Measurements from ENCODE around the gene ZNF26. TPM values are rescaled to one million over a fixed set of nuclear protein-coding genes. Genes with fewer than 3 reads are reported as not detected.

The ZNF26 gene
- total and polyA plus RNA-seq, 10 of the 15 experiments (the other 5 are each of a cell fraction or from before 2014, with no cell fraction given) = 1.00 to 17.1 (median 10.5) TPM

DNA sequence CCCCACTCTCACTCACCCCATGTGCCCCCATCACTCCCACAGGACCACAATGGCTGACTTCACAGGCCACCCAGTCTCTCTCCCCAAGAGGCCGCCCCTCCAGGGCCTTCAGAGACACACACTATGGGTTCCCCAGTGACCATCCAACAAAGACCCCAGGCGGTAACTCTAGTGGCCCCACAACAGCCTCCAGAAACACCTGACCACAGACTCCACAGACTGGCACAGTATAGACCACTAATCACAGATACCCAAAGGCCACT is 33.1 kb upstream of the ZNF26 start (continued):
- TF ChIP-seq, protein P1, sequence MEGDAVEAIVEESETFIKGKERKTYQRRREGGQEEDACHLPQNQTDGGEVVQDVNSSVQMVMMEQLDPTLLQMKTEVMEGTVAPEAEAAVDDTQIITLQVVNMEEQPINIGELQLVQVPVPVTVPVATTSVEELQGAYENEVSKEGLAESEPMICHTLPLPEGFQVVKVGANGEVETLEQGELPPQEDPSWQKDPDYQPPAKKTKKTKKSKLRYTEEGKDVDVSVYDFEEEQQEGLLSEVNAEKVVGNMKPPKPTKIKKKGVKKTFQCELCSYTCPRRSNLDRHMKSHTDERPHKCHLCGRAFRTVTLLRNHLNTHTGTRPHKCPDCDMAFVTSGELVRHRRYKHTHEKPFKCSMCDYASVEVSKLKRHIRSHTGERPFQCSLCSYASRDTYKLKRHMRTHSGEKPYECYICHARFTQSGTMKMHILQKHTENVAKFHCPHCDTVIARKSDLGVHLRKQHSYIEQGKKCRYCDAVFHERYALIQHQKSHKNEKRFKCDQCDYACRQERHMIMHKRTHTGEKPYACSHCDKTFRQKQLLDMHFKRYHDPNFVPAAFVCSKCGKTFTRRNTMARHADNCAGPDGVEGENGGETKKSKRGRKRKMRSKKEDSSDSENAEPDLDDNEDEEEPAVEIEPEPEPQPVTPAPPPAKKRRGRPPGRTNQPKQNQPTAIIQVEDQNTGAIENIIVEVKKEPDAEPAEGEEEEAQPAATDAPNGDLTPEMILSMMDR (IDR thresholded peaks at IDR 0.05 in 2 of 3, conservative IDR thresholded peaks at IDR 0.05 in 1 of 3; ENCODE audit: control insufficient read depth in 2 of 3, extremely low read depth in 1 of 3, insufficient read depth in 1 of 3, low read depth in 3 of 3, low read length in 3 of 3) = no peak
- TF ChIP-seq FOXK2 (IDR thresholded peaks at IDR 0.05) (no peak), NFYA (IDR thresholded peaks at IDR 0.05; ENCODE audit: borderline replicate concordance, low read depth, low read length) (no peak), RBBP5 (conservative IDR thresholded peaks at IDR 0.05) (no peak), ETV6 (conservative IDR thresholded peaks at IDR 0.05 in 1 of 2, IDR thresholded peaks at IDR 0.05 in 1 of 2; ENCODE audit: borderline replicate concordance in 1 of 2, low read depth in 1 of 2) (no peak), EZH2 (IDR thresholded peaks at IDR 0.05; ENCODE audit: borderline replicate concordance, control insufficient read depth, low read depth, low read length) (no peak), ZBED1 (IDR thresholded peaks at IDR 0.05; ENCODE audit: borderline replicate concordance) (no peak), HDGF (IDR thresholded peaks at IDR 0.05) (no peak)
- TF ChIP-seq, protein P2, sequence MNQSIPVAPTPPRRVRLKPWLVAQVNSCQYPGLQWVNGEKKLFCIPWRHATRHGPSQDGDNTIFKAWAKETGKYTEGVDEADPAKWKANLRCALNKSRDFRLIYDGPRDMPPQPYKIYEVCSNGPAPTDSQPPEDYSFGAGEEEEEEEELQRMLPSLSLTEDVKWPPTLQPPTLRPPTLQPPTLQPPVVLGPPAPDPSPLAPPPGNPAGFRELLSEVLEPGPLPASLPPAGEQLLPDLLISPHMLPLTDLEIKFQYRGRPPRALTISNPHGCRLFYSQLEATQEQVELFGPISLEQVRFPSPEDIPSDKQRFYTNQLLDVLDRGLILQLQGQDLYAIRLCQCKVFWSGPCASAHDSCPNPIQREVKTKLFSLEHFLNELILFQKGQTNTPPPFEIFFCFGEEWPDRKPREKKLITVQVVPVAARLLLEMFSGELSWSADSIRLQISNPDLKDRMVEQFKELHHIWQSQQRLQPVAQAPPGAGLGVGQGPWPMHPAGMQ (IDR thresholded peaks at IDR 0.05; ENCODE audit: borderline replicate concordance) = no peak
- TF ChIP-seq, protein P3, sequence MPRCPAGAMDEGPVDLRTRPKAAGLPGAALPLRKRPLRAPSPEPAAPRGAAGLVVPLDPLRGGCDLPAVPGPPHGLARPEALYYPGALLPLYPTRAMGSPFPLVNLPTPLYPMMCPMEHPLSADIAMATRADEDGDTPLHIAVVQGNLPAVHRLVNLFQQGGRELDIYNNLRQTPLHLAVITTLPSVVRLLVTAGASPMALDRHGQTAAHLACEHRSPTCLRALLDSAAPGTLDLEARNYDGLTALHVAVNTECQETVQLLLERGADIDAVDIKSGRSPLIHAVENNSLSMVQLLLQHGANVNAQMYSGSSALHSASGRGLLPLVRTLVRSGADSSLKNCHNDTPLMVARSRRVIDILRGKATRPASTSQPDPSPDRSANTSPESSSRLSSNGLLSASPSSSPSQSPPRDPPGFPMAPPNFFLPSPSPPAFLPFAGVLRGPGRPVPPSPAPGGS (IDR thresholded peaks at IDR 0.05; ENCODE audit: borderline replicate concordance, insufficient read depth, low read depth, low read length, poor library complexity, severe bottlenecking) = no peak
- TF ChIP-seq, protein P4, sequence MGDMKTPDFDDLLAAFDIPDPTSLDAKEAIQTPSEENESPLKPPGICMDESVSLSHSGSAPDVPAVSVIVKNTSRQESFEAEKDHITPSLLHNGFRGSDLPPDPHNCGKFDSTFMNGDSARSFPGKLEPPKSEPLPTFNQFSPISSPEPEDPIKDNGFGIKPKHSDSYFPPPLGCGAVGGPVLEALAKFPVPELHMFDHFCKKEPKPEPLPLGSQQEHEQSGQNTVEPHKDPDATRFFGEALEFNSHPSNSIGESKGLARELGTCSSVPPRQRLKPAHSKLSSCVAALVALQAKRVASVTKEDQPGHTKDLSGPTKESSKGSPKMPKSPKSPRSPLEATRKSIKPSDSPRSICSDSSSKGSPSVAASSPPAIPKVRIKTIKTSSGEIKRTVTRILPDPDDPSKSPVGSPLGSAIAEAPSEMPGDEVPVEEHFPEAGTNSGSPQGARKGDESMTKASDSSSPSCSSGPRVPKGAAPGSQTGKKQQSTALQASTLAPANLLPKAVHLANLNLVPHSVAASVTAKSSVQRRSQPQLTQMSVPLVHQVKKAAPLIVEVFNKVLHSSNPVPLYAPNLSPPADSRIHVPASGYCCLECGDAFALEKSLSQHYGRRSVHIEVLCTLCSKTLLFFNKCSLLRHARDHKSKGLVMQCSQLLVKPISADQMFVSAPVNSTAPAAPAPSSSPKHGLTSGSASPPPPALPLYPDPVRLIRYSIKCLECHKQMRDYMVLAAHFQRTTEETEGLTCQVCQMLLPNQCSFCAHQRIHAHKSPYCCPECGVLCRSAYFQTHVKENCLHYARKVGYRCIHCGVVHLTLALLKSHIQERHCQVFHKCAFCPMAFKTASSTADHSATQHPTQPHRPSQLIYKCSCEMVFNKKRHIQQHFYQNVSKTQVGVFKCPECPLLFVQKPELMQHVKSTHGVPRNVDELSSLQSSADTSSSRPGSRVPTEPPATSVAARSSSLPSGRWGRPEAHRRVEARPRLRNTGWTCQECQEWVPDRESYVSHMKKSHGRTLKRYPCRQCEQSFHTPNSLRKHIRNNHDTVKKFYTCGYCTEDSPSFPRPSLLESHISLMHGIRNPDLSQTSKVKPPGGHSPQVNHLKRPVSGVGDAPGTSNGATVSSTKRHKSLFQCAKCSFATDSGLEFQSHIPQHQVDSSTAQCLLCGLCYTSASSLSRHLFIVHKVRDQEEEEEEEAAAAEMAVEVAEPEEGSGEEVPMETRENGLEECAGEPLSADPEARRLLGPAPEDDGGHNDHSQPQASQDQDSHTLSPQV (IDR thresholded peaks at IDR 0.05) = no peak
- TF ChIP-seq, protein P5, sequence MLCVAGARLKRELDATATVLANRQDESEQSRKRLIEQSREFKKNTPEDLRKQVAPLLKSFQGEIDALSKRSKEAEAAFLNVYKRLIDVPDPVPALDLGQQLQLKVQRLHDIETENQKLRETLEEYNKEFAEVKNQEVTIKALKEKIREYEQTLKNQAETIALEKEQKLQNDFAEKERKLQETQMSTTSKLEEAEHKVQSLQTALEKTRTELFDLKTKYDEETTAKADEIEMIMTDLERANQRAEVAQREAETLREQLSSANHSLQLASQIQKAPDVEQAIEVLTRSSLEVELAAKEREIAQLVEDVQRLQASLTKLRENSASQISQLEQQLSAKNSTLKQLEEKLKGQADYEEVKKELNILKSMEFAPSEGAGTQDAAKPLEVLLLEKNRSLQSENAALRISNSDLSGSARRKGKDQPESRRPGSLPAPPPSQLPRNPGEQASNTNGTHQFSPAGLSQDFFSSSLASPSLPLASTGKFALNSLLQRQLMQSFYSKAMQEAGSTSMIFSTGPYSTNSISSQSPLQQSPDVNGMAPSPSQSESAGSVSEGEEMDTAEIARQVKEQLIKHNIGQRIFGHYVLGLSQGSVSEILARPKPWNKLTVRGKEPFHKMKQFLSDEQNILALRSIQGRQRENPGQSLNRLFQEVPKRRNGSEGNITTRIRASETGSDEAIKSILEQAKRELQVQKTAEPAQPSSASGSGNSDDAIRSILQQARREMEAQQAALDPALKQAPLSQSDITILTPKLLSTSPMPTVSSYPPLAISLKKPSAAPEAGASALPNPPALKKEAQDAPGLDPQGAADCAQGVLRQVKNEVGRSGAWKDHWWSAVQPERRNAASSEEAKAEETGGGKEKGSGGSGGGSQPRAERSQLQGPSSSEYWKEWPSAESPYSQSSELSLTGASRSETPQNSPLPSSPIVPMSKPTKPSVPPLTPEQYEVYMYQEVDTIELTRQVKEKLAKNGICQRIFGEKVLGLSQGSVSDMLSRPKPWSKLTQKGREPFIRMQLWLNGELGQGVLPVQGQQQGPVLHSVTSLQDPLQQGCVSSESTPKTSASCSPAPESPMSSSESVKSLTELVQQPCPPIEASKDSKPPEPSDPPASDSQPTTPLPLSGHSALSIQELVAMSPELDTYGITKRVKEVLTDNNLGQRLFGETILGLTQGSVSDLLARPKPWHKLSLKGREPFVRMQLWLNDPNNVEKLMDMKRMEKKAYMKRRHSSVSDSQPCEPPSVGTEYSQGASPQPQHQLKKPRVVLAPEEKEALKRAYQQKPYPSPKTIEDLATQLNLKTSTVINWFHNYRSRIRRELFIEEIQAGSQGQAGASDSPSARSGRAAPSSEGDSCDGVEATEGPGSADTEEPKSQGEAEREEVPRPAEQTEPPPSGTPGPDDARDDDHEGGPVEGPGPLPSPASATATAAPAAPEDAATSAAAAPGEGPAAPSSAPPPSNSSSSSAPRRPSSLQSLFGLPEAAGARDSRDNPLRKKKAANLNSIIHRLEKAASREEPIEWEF (IDR thresholded peaks at IDR 0.05; ENCODE audit: insufficient replicate concordance, low read depth, low read length) = no peak
